BLaER1 (cell line): Measurements from ENCODE around the gene IPO5.

Source experiments
- H3K27ac ChIP-seq: shearing (Covaris generic); formaldehyde crosslinking; 2 replicates; pipeline ENCODE4 v1.8.1; 2022
- H3K27me3 ChIP-seq: shearing (Covaris generic); formaldehyde crosslinking; 2 replicates; pipeline ENCODE4 v1.8.1; 2022
- H3K36me3 ChIP-seq: shearing (Covaris generic); formaldehyde crosslinking; 2 replicates; pipeline ENCODE4 v1.8.1; 2022
- H3K4me1 ChIP-seq: shearing (Covaris generic); formaldehyde crosslinking; 2 replicates; pipeline ENCODE4 v1.8.1; 2022
- H3K4me2 ChIP-seq: shearing (Covaris generic); formaldehyde crosslinking; 2 replicates; pipeline ENCODE4 v1.8.1; 2022
- H3K4me3 ChIP-seq: shearing (Covaris generic); formaldehyde crosslinking; 2 replicates; pipeline ENCODE4 v1.8.1; 2022
- H3K9ac ChIP-seq: shearing (Covaris generic); formaldehyde crosslinking; 2 replicates; pipeline ENCODE4 v1.8.1; 2022
- H3K9me3 ChIP-seq: shearing (Covaris generic); formaldehyde crosslinking; 2 replicates; pipeline ENCODE4 v1.8.1; 2022
- H4K20me1 ChIP-seq: shearing (Covaris generic); formaldehyde crosslinking; 2 replicates; pipeline ENCODE4 v1.8.1; 2022
- Cebpa-rat ChIP-seq: shearing (Covaris generic); IDR thresholded peaks from 2 replicates; pipeline ENCODE4 v1.8.1; 2022

The IPO5 gene

GRCh38 chr13:98050041-98050466 lies 96.6 kb downstream of the IPO5 start:
- H3K4me3 ChIP-seq, result no peak overlapping the region
- TF ChIP-seq Cebpa-rat, result no peak
- H3K9me3 ChIP-seq, result no peaks in the 10 kb centered on the region
- H3K4me2 ChIP-seq, result no peak overlapping the region
- H4K20me1 ChIP-seq, result no peaks in the 10 kb centered on the region
- H3K9ac ChIP-seq, result no peak overlapping the region
- no peaks in the 10 kb centered on the region for H3K27me3 ChIP-seq
- H3K27ac ChIP-seq, result no peak overlapping the region
- H3K4me1 ChIP-seq, result no peaks in the 10 kb centered on the region
- no peaks in the 10 kb centered on the region for H3K36me3 ChIP-seq

GRCh38 chr13:98052412-98052811 lies 98.9 kb downstream of the IPO5 start:
- Histone ChIP-seq H3K4me1 (no peaks in the 10 kb centered on the region), H4K20me1 (no peaks in the 10 kb centered on the region), H3K27ac (no peak overlapping the region), H3K9me3 (no peaks in the 10 kb centered on the region), H3K4me2 (no peak overlapping the region), H3K36me3 (no peaks in the 10 kb centered on the region), H3K9ac (no peak overlapping the region), H3K27me3 (no peaks in the 10 kb centered on the region), H3K4me3 (no peak overlapping the region)
- TF ChIP-seq Cebpa-rat, result no peak

- Histone ChIP-seq H3K4me2 (no peak overlapping the region), H3K36me3 (no peaks in the 10 kb centered on the region), H3K27ac (no peak overlapping the region), H3K9ac (no peak overlapping the region), H3K4me1 (no peaks in the 10 kb centered on the region), H3K27me3 (no peaks in the 10 kb centered on the region), H4K20me1 (no peaks in the 10 kb centered on the region), H3K4me3 (no peak overlapping the region), H3K9me3 (no peaks in the 10 kb centered on the region)
- no peak for TF ChIP-seq Cebpa-rat
These were observed 100.8 kb downstream of the IPO5 start for GRCh38 chr13:98054301-98054700.

GRCh38 chr13:98055623-98056022 lies 102.1 kb downstream of the IPO5 start:
- H3K4me1 ChIP-seq, result 0 out of 2 replicates have a peak, but pooled peaks cover 4% of the 10 kb centered on the region

DNA sequence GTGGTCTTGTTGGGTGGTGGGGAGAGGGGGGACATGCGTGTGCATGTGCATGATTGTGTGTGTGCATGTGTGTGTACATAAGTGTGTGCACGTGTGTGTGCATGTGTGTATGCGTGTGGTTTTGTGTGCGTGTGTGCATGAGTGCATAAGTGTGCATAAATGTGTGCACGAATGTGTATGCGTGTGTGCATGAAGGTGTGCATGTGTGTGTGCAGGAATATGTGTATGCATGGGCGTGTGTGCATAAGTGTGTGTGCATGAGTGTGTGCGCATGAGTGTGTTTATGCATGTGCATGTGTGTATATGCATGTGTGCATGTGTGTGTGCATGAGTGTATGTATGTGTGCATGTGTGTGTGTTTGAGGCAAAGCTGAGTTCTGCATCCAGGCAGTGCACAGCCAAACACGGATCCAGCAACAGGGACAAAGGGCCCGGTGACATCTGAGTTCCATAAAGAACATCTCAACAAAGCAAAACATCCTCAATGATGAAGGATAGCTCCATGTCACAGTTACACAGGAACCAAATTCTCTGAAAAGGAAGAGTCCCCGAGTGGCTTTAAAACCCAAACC lies 103.5 kb downstream of the IPO5 start:
- H4K20me1 ChIP-seq, result no peaks in the 10 kb centered on the region
- no peak overlapping the region for H3K4me2 ChIP-seq
- 0 out of 2 replicates have a peak, but pooled peaks cover 11% of the 10 kb centered on the region for H3K4me1 ChIP-seq
- no peaks in the 10 kb centered on the region for H3K9me3 ChIP-seq
- no peak overlapping the region for H3K27ac ChIP-seq
- no peaks in the 10 kb centered on the region for H3K36me3 ChIP-seq
- TF ChIP-seq Cebpa-rat, result no peak
- H3K4me3 ChIP-seq, result no peak overlapping the region
- H3K27me3 ChIP-seq, result no peaks in the 10 kb centered on the region
- H3K9ac ChIP-seq, result no peak overlapping the region

More at GRCh38 chr13:98055623-98056022, 102.1 kb downstream of the IPO5 start:
- H3K4me2 ChIP-seq, result no peak overlapping the region
- no peaks in the 10 kb centered on the region for H4K20me1 ChIP-seq
- no peaks in the 10 kb centered on the region for H3K9me3 ChIP-seq
- H3K27ac ChIP-seq, result no peak overlapping the region
- H3K36me3 ChIP-seq, result no peaks in the 10 kb centered on the region
- H3K27me3 ChIP-seq, result no peaks in the 10 kb centered on the region
- no peak overlapping the region for H3K9ac ChIP-seq
- TF ChIP-seq Cebpa-rat, result no peak
- H3K4me3 ChIP-seq, result no peak overlapping the region

- H3K36me3 ChIP-seq, result no peaks in the 10 kb centered on the region
- H3K4me1 ChIP-seq, result 0 out of 2 replicates have a peak, but pooled peaks cover 11% of the 10 kb centered on the region
- no peaks in the 10 kb centered on the region for H3K9me3 ChIP-seq
- H3K4me2 ChIP-seq, result no peak overlapping the region
- no peak overlapping the region for H3K4me3 ChIP-seq
- no peaks in the 10 kb centered on the region for H3K27me3 ChIP-seq
- H3K27ac ChIP-seq, result no peak overlapping the region
- H4K20me1 ChIP-seq, result no peaks in the 10 kb centered on the region
- no peak overlapping the region for H3K9ac ChIP-seq
- TF ChIP-seq Cebpa-rat, result no peak
These were observed 105.8 kb downstream of the IPO5 start for GRCh38 chr13:98059276-98059675.

DNA sequence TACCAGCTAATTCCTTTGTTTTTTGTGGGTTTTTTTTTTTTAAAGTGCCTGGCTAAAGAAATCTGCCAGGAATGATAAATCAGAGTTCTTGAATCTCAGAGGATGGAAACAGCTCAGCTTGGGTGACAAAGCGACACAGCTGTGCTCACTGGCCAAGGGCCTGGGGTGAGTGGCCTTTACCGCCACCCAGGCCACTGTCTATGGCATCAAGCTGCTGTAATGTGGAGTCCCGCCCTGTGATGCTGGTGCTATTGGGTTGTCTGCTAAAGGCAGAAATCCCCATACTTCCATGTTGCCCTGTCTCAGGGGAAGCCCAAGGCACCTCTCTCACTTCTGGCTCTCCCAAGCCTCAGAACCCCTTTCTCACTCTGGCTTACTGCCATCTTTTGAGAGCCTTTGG lies 106.8 kb downstream of the IPO5 start:
- H3K9ac ChIP-seq, result no peak overlapping the region
- H3K4me3 ChIP-seq, result no peak overlapping the region
- no peaks in the 10 kb centered on the region for H3K9me3 ChIP-seq
- no peak for TF ChIP-seq Cebpa-rat
- H3K27me3 ChIP-seq, result no peaks in the 10 kb centered on the region
- no peaks in the 10 kb centered on the region for H4K20me1 ChIP-seq
- H3K4me1 ChIP-seq, result 0 out of 2 replicates have a peak, but pooled peaks cover 11% of the 10 kb centered on the region
- no peaks in the 10 kb centered on the region for H3K36me3 ChIP-seq
- no peak overlapping the region for H3K27ac ChIP-seq
- H3K4me2 ChIP-seq, result no peak overlapping the region

- Histone ChIP-seq H3K9me3 (no peaks in the 10 kb centered on the region), H4K20me1 (no peaks in the 10 kb centered on the region), H3K9ac (no peak overlapping the region), H3K4me3 (no peak overlapping the region), H3K27me3 (no peaks in the 10 kb centered on the region), H3K36me3 (no peaks in the 10 kb centered on the region), H3K4me1 (0 out of 2 replicates have a peak, but pooled peaks cover 9% of the 10 kb centered on the region), H3K4me2 (no peak overlapping the region), H3K27ac (no peak overlapping the region)
- no peak for TF ChIP-seq Cebpa-rat
These were observed 112.0 kb downstream of the IPO5 start for GRCh38 chr13:98065468-98065867.

DNA sequence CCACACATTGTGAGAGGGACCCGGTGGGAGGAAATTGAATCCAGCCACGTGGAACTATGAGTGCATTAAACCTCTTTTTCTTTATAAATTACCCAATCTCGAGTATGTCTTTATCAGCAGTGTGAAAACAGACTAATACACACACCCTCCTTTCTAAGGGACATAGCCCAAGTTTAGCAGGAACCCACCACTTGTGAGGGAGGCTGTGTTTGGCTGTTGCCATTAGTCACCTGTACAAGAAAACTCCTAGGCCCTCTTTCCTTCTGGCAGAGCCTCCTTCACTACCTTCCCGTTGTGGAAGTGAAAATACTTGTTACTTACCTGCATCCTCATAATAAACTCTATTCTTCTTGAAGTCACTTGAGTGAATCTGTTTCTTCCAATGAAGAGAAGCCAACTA lies 113.2 kb downstream of the IPO5 start:
- Histone ChIP-seq H3K27ac (no peak overlapping the region), H3K36me3 (no peaks in the 10 kb centered on the region), H3K9ac (no peak overlapping the region), H3K4me3 (no peak overlapping the region), H3K9me3 (no peaks in the 10 kb centered on the region), H4K20me1 (no peaks in the 10 kb centered on the region), H3K27me3 (no peaks in the 10 kb centered on the region), H3K4me2 (no peak overlapping the region), H3K4me1 (no peaks in the 10 kb centered on the region)
- no peak for TF ChIP-seq Cebpa-rat

GRCh38 chr13:98068521-98068920 lies 115.0 kb downstream of the IPO5 start:
- no peaks in the 10 kb centered on the region for H3K27me3 ChIP-seq

GRCh38 chr13:98069985-98070384 lies 116.5 kb downstream of the IPO5 start:
- Histone ChIP-seq H3K36me3 (no peaks in the 10 kb centered on the region), H3K27me3 (no peaks in the 10 kb centered on the region), H3K27ac (no peak overlapping the region), H3K9ac (no peak overlapping the region), H3K4me2 (no peak overlapping the region), H4K20me1 (no peaks in the 10 kb centered on the region), H3K4me3 (no peak overlapping the region), H3K9me3 (no peaks in the 10 kb centered on the region), H3K4me1 (no peaks in the 10 kb centered on the region)
- no peak for TF ChIP-seq Cebpa-rat

More at GRCh38 chr13:98068521-98068920, 115.0 kb downstream of the IPO5 start:
- H3K36me3 ChIP-seq, result no peaks in the 10 kb centered on the region
- no peak for TF ChIP-seq Cebpa-rat
- no peaks in the 10 kb centered on the region for H3K4me1 ChIP-seq
- no peaks in the 10 kb centered on the region for H3K9me3 ChIP-seq
- H3K4me3 ChIP-seq, result no peak overlapping the region
- H3K9ac ChIP-seq, result no peak overlapping the region
- H4K20me1 ChIP-seq, result no peaks in the 10 kb centered on the region
- no peak overlapping the region for H3K27ac ChIP-seq
- no peak overlapping the region for H3K4me2 ChIP-seq
